HepG2 (cell line): ENCODE data around the gene PADI4. TPM values are rescaled to one million over a fixed set of nuclear protein-coding genes. Genes with fewer than 3 reads are reported as not detected.

ENCODE experiments used
- ATAC-seq: fragments of 200-7000 bp; cut with Tn5 transposase; 3 replicates; pipeline ENCODE4 v1.9.1; 2020; ENCODE audit warnings: mild to moderate bottlenecking, moderate library complexity
- BruUV-seq: library from RNA; stranded (reverse); fragments of 400-500 nt; replicated peaks from 2 replicates; lab custom pipeline; 2021; lab: Mats Ljungman, UMichigan
- CTCF ChIA-PET: fragments of 300-600 bp; formaldehyde crosslinking; extraction: SDS; loops from one replicate; lab custom pipeline; 2021; ENCODE audit warnings: low total read pairs, inconsistent platforms, low intra/inter-chr PET ratio; lab: Yijun Ruan, JAX
- POLR2A ChIA-PET: fragments of 350-600 bp; sonication (Branson Sonifier 250); formaldehyde crosslinking; loops from one replicate; lab custom pipeline; 2020; ENCODE audit warnings: antibody characterized with exemption, inconsistent platforms; lab: Yijun Ruan, JAX
- DNase-seq: peaks from one replicate; pipeline ENCODE4 v3.0.0-alpha.2; 2015; ENCODE audit warnings: low spot score
- FAIRE-seq: peaks from 3 replicates; lab custom pipeline; 2011; peaks lifted over from hg19 to GRCh38; lab: Jason Lieb, UNC
- H2AFZ ChIP-seq: one replicate; pipeline ENCODE4 v1.6.1; 2011; ENCODE audit warnings: low read length, inconsistent platforms
- H3K27ac ChIP-seq: fragments of 300-600 bp; 3 replicates; pipeline ENCODE4 v1.8.0; 2011; ENCODE audit warnings: mixed run types, mild to moderate bottlenecking, mixed read lengths, low read length, inconsistent platforms; ENCODE audit not compliant: insufficient read depth; ENCODE audit errors: extremely low read length
- H3K27me3 ChIP-seq, 2 experiments: fragments of 200-600 bp in 1 of 2; 2 replicates in 1 of 2; 3 replicates in 1 of 2; pipeline versions ENCODE4 v1.6.0 to v1.8.0; 2011; ENCODE audit warnings: low read length in 2 of 2, mild to moderate bottlenecking in 2 of 2, moderate library complexity in 2 of 2, inconsistent platforms in 1 of 2; ENCODE audit not compliant: insufficient read depth in 2 of 2, control insufficient read depth in 1 of 2
- H3K36me3 ChIP-seq, 2 experiments: fragments of 200-600 bp in 1 of 2; replicated peaks in 1 of 2; 2 replicates in 1 of 2; 3 replicates in 1 of 2; pipeline versions ENCODE4 v1.5.1 to v1.8.0; 2011; ENCODE audit warnings: low read length in 2 of 2, inconsistent platforms in 1 of 2; ENCODE audit not compliant: insufficient read depth in 2 of 2, control insufficient read depth in 1 of 2
- H3K4me1 ChIP-seq: 2 replicates; pipeline ENCODE4 v1.5.1; 2012; ENCODE audit warnings: low read length, inconsistent platforms; ENCODE audit not compliant: insufficient read depth
- H3K4me2 ChIP-seq: 2 replicates; pipeline ENCODE4 v1.6.0; 2011; ENCODE audit warnings: low read depth, low read length, inconsistent platforms
- H3K4me3 ChIP-seq, 3 experiments: fragments of 200-600 bp in 1 of 3; sonication (generic), shearing (Covaris generic) in 1 of 3; replicated peaks in 1 of 3; 2 replicates each; pipeline ENCODE4 v1.5.1; 2011 to 2016; ENCODE audit warnings: low read length in 3 of 3, inconsistent platforms in 2 of 3, low read depth in 2 of 3, mild to moderate bottlenecking in 2 of 3, control low read depth in 1 of 3, mixed read lengths in 1 of 3; ENCODE audit not compliant: insufficient read depth in 1 of 3
- H3K79me2 ChIP-seq: one replicate; pipeline ENCODE4 v1.6.1; 2011; ENCODE audit warnings: low read length, inconsistent platforms; ENCODE audit not compliant: insufficient read depth
- H3K9ac ChIP-seq: 2 replicates; pipeline ENCODE4 v1.6.0; 2011; ENCODE audit warnings: mild to moderate bottlenecking, low read depth, low read length, inconsistent platforms; ENCODE audit not compliant: insufficient read depth
- H3K9me3 ChIP-seq: 2 replicates; pipeline ENCODE4 v1.5.1; 2012; ENCODE audit warnings: mild to moderate bottlenecking, low read length
- H4K20me1 ChIP-seq: 2 replicates; pipeline ENCODE4 v1.6.0; 2011; ENCODE audit warnings: inconsistent platforms, mild to moderate bottlenecking, low read length, moderate library complexity; ENCODE audit not compliant: insufficient read depth
- CSRNP2 ChIP-seq: sonication (generic); formaldehyde crosslinking; conservative IDR thresholded peaks from 2 replicates; pipeline ENCODE4 v1.8.0; 2022; ENCODE audit warnings: low read depth, missing genetic modification reagents
- CTCF ChIP-seq: sonication (generic); formaldehyde crosslinking; IDR thresholded peaks from 2 replicates; pipeline ENCODE4 v1.5.0; 2020; ENCODE audit warnings: mild to moderate bottlenecking, missing genetic modification reagents, moderate library complexity
- IKZF4 ChIP-seq: sonication (generic); formaldehyde crosslinking; IDR thresholded peaks from 2 replicates; pipeline ENCODE4 v1.5.1; 2020; ENCODE audit warnings: borderline replicate concordance, mild to moderate bottlenecking, low read depth, missing genetic modification reagents; ENCODE audit errors: not compliant biosample characterization
- IRF2 ChIP-seq: IDR thresholded peaks from 2 replicates; pipeline ENCODE4 v1.6.1; 2018; ENCODE audit warnings: missing genetic modification reagents, missing compliant biosample characterization
- KDM1A ChIP-seq: IDR thresholded peaks from 2 replicates; pipeline ENCODE4 v1.6.1; 2016; ENCODE audit warnings: missing compliant biosample characterization
- KDM3A ChIP-seq: IDR thresholded peaks from 2 replicates; pipeline ENCODE4 v1.6.1; 2018; ENCODE audit warnings: low read depth, missing compliant biosample characterization
- PRDM4 ChIP-seq: sonication (generic); formaldehyde crosslinking; IDR thresholded peaks from 2 replicates; pipeline ENCODE4 v1.9.0; 2021; ENCODE audit warnings: missing genetic modification reagents, borderline replicate concordance
- TBX3 ChIP-seq: fragments of 450-650 bp; IDR thresholded peaks from 2 replicates; pipeline ENCODE4 v1.6.1; 2017; ENCODE audit warnings: antibody characterized with exemption, mild to moderate bottlenecking, inconsistent platforms, borderline replicate concordance
- THRA ChIP-seq: sonication (generic); formaldehyde crosslinking; IDR thresholded peaks from 2 replicates; pipeline ENCODE4 v1.4.0; 2020; ENCODE audit warnings: missing genetic modification reagents, borderline replicate concordance
- ZBTB8A ChIP-seq: sonication (generic); formaldehyde crosslinking; IDR thresholded peaks from 2 replicates; pipeline ENCODE4 v1.4.0; 2020; ENCODE audit warnings: mild to moderate bottlenecking, low read depth, missing genetic modification reagents, borderline replicate concordance
- ZNF264 ChIP-seq: sonication (generic); formaldehyde crosslinking; IDR thresholded peaks from 2 replicates; pipeline ENCODE4 v1.4.0; 2020; ENCODE audit warnings: missing genetic modification reagents
- ZNF446 ChIP-seq: sonication (generic); formaldehyde crosslinking; IDR thresholded peaks from 2 replicates; pipeline ENCODE4 v1.5.0; 2020; ENCODE audit warnings: mild to moderate bottlenecking, missing genetic modification reagents
- ZNF703 ChIP-seq: sonication (generic); formaldehyde crosslinking; IDR thresholded peaks from 2 replicates; pipeline ENCODE4 v1.5.1; 2020; ENCODE audit warnings: missing genetic modification reagents, mild to moderate bottlenecking, moderate library complexity, borderline replicate concordance
- ZNF724P ChIP-seq: sonication (generic); formaldehyde crosslinking; IDR thresholded peaks from 2 replicates; pipeline ENCODE4 v1.8.0; 2022; ENCODE audit warnings: missing genetic modification reagents, borderline replicate concordance
- WGBS: methylation state at CpG from one replicate; pipeline ENCODE4 v1.1.6; 2017; ENCODE audit warnings: low lambda C conversion rate; 5-methylcytosine and 5-hydroxymethylcytosine counted together
- in situ Hi-C: cut with HindIII; loops from 2 replicates; pipeline ENCODE4 v1.10.0; 2017; ENCODE audit warnings: low pct_unique_long_range_greater_than_20kb; ENCODE audit not compliant: extremely low pct_ligation_motif_present
- intact Hi-C: fragments of 100-400 bp; cut with micrococcal nuclease; formaldehyde crosslinking; loops from one replicate; pipeline ENCODE4 v1.10.0; 2022; ENCODE audit not compliant: unreplicated experiment
- polyA plus RNA-seq, 8 experiments: library from polyadenylated mRNA; depleted of rRNA in 3 of 8; stranded (reverse) in 7 of 8; unstranded in 1 of 8; fragments of >200 nt; fragmentation: Illumina TruSeq in 4 of 8; extraction: Trizol in 4 of 8; gene quantifications; 2 replicates each; pipeline versions ENCODE4 v1.2.1 to v1.2.3, GENCODE V29; 2011 to 2016; ENCODE audit warnings: low read depth in 4 of 8, missing spikeins in 1 of 8, mixed read lengths in 1 of 8; ENCODE audit not compliant: insufficient read depth in 1 of 8
- total RNA-seq, 5 experiments: library from RNA; depleted of rRNA; stranded (reverse); fragments of >200 nt; fragmentation: Illumina TruSeq; extraction: Trizol; gene quantifications; 2 replicates each; pipeline ENCODE4 v1.2.3, GENCODE V29; 2016; ENCODE audit warnings: low read depth in 1 of 5

Gene PADI4
- total and polyA plus RNA-seq, 2 of the 13 experiments (the other 11 are each of a cell fraction or from before 2014, with no cell fraction given), result 0.04 TPM

DNA sequence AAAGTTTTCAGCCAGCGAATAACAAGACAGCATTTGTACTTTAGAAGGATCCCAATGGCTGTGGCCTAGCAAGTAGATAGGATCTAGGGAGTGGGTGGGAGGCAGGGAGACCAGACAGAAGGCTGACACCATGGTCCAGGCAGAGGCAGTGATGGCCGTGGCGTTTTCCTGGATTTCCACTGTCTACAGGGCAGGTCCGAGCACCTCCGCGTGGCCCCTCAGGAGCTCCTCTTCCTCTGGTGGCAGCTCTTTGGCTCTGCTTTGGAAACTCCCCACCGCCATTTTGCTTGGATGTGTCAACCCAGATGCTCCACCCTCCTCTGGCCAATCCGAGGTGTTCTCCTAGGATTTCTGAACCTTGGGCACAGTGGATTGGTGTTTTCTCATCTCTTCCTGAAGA is 25.1 kb downstream of the PADI4 start (continued):
- TF ChIP-seq THRA (CRISPR knock-in tag) (no peak), ZNF724P (CRISPR knock-in tag) (no peak), ZBTB8A (CRISPR knock-in tag) (no peak), PRDM4 (CRISPR knock-in tag) (no peak), ZNF264 (no peak)

- H3K79me2 ChIP-seq, result no peaks in the 10 kb centered on the region
- H3K4me3 ChIP-seq, result no peak overlapping the region
- H3K27ac ChIP-seq, result no peak overlapping the region
- ChIA-PET CTCF (interaction anchor here (0.7 to 1.8 kb wide), 3 partner anchors 38 to 276 kb away, joined by 3 to 15 read pairs (median 11); no protein-coding TSS in a partner anchor), POLR2A (no interaction called here)
- no peak overlapping the region for H3K4me2 ChIP-seq
- peaks cover 1 to 12% of the 10 kb centered on the region in 2 experiments for H3K27me3 ChIP-seq
- no peak overlapping the region for H2AFZ ChIP-seq
- H3K36me3 ChIP-seq, result no peaks in the 10 kb centered on the region
- BruUV-seq, result no TSS peak
- H3K9ac ChIP-seq, result no peak overlapping the region
- in situ Hi-C loops (loop anchor here (5.0 kb wide), 1 partner anchor 214 kb away; no protein-coding TSS in a partner anchor), intact Hi-C loops (loop anchor here (2.0 kb wide), 1 partner anchor 211 kb away; no protein-coding TSS in a partner anchor)
- H4K20me1 ChIP-seq, result 0 out of 2 replicates have a peak, but pooled peaks cover 4% of the 10 kb centered on the region
- DNase-seq (peak; percentile 42), ATAC-seq (peak; percentile 86), FAIRE-seq (peak; percentile 28)
- no peaks in the 10 kb centered on the region for H3K9me3 ChIP-seq
- WGBS, result 15% methylated on average over 17 of the region's 20 CpGs
- no peaks in the 10 kb centered on the region for H3K4me1 ChIP-seq
- TF ChIP-seq IRF2 (no peak), CTCF (peak; percentile 69), TBX3 (no peak), ZNF703 (CRISPR knock-in tag) (no peak), CSRNP2 (no peak), IKZF4 (no peak), KDM3A (no peak), KDM1A (0 out of 2 replicates have a peak, but pooled peaks have one; percentile 24), ZNF446 (CRISPR knock-in tag) (no peak)
These were observed 28.1 kb downstream of the PADI4 start for GRCh38 chr1:17335821-17336710.
